SH-SY5Y (cell line): ENCODE data around the gene MT1H.

Experiments
- GATA2 ChIP-seq: IDR thresholded peaks from 2 replicates; pipeline ENCODE4 v1.6.1; 2011; ENCODE audit warnings: mild to moderate bottlenecking, low read depth, low read length
- GATA3 ChIP-seq: IDR thresholded peaks from 2 replicates; pipeline ENCODE4 v1.6.1; 2011; ENCODE audit warnings: low read depth, mild to moderate bottlenecking, low read length, moderate library complexity

DNA sequence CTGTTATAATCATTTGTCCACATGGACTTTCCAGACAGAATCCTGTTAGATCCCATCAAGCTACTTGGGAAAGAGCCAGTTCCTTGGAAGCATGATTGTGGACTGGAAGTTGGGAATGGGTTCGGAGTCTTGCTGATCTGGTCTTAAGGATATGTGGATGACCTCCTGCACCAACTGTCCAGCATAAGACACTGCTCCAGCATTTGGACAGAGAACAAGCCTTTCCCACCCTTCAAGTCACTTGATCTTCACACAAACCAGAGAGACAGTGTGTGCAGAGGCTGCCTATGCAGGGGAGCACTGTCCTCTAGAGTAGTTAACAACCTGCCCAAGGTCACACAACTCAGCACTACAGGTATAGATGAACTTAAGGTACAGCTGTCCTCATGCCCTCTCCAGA is 23.8 kb upstream of the MT1H start:
- TF ChIP-seq GATA2 (no peak), GATA3 (no peak)
